Keratinocyte (primary cell): Measurements from ENCODE around the gene SCAF8. TPM values are rescaled to one million over a fixed set of nuclear protein-coding genes. Genes with fewer than 3 reads are reported as not detected.

Experiments used
- DNase-seq: peaks from one replicate; pipeline ENCODE4 v3.0.0-alpha.2; 2011; ENCODE audit warnings: low read depth, missing footprints, low spot score
- FAIRE-seq: peaks from 2 replicates; lab custom pipeline; 2011; peaks lifted over from hg19 to GRCh38; lab: Jason Lieb, UNC
- H2AFZ ChIP-seq: 2 replicates; pipeline ENCODE4 v1.6.0; 2012; ENCODE audit warnings: low read length, control low read depth, inconsistent platforms; ENCODE audit not compliant: control insufficient read depth
- H3K27ac ChIP-seq: 2 replicates; pipeline ENCODE4 v1.5.1; 2011; ENCODE audit warnings: low read length; ENCODE audit not compliant: control insufficient read depth, insufficient read depth
- H3K27me3 ChIP-seq: 3 replicates; pipeline ENCODE4 v1.6.0; 2011; ENCODE audit warnings: low read length; ENCODE audit not compliant: control insufficient read depth, insufficient read depth; ENCODE audit errors: extremely low read depth
- H3K36me3 ChIP-seq, 2 experiments: 2 replicates in 1 of 2; 3 replicates in 1 of 2; pipeline ENCODE4 v1.5.1; 2011; ENCODE audit warnings: low read length in 2 of 2, mild to moderate bottlenecking in 1 of 2; ENCODE audit not compliant: control insufficient read depth in 2 of 2, insufficient read depth in 2 of 2; ENCODE audit errors: extremely low read depth in 1 of 2
- H3K4me1 ChIP-seq: 3 replicates; pipeline ENCODE4 v1.5.1; 2011; ENCODE audit warnings: low read length; ENCODE audit not compliant: control insufficient read depth, insufficient read depth; ENCODE audit errors: extremely low read depth
- H3K4me2 ChIP-seq: 3 replicates; pipeline ENCODE4 v1.6.0; 2011; ENCODE audit warnings: low read depth, low read length; ENCODE audit not compliant: control insufficient read depth, insufficient read depth; ENCODE audit errors: extremely low read depth
- H3K4me3 ChIP-seq, 3 experiments: fragments of 200-600 bp in 1 of 3; sonication (generic) in 1 of 3; 2 replicates in 2 of 3; 3 replicates in 1 of 3; pipeline ENCODE4 v1.5.1; 2011 to 2016; ENCODE audit warnings: low read length in 3 of 3, mild to moderate bottlenecking in 3 of 3, control low read depth in 2 of 3, inconsistent platforms in 1 of 3, low read depth in 1 of 3, mixed read lengths in 1 of 3, mixed run types in 1 of 3, moderate library complexity in 1 of 3; ENCODE audit not compliant: control insufficient read depth in 2 of 3, insufficient read depth in 2 of 3; ENCODE audit errors: extremely low read depth in 1 of 3
- H3K79me2 ChIP-seq: 2 replicates; pipeline ENCODE4 v1.6.0; 2012; ENCODE audit warnings: low read length; ENCODE audit not compliant: control insufficient read depth, insufficient read depth
- H3K9ac ChIP-seq: 3 replicates; pipeline ENCODE4 v1.6.0; 2011; ENCODE audit warnings: low read length; ENCODE audit not compliant: control insufficient read depth, insufficient read depth; ENCODE audit errors: extremely low read depth
- H3K9me1 ChIP-seq: 3 replicates; pipeline ENCODE4 v1.6.0; 2011; ENCODE audit warnings: low read length; ENCODE audit not compliant: control insufficient read depth, insufficient read depth; ENCODE audit errors: extremely low read depth
- H3K9me3 ChIP-seq: 2 replicates; pipeline ENCODE4 v1.5.1; 2012; ENCODE audit warnings: low read depth, low read length; ENCODE audit not compliant: control insufficient read depth
- H4K20me1 ChIP-seq: 3 replicates; pipeline ENCODE4 v1.6.0; 2011; ENCODE audit warnings: low read length; ENCODE audit not compliant: control insufficient read depth, insufficient read depth; ENCODE audit errors: extremely low read depth
- CTCF ChIP-seq, 3 experiments: IDR thresholded peaks in 1 of 3; conservative IDR thresholded peaks in 1 of 3; optimal IDR thresholded peaks in 1 of 3; 2 replicates in 2 of 3; 3 replicates in 1 of 3; pipeline versions ENCODE3 to v1.5.1; 2011; ENCODE audit warnings: low read length in 3 of 3, mild to moderate bottlenecking in 3 of 3, moderate library complexity in 2 of 3, control low read depth in 1 of 3, inconsistent platforms in 1 of 3; ENCODE audit not compliant: insufficient read depth in 2 of 3; ENCODE audit errors: extremely low read depth in 1 of 3
- EZH2 ChIP-seq: IDR thresholded peaks from one replicate; pipeline ENCODE4 v1.6.1; 2012; ENCODE audit warnings: inconsistent platforms, mild to moderate bottlenecking, low read length, moderate library complexity
- dilution Hi-C: fragments of 300-500 bp; cut with MboI; formaldehyde crosslinking; loops from one replicate; pipeline ENCODE4 v1.7.0; 2020; ENCODE audit warnings: low sequenced_read_pairs; ENCODE audit not compliant: extremely low pct_ligation_motif_present
- polyA plus RNA-seq, 5 experiments: library from polyadenylated mRNA; depleted of rRNA in 3 of 5; stranded (reverse) in 3 of 5; stranded (forward) in 1 of 5; unstranded in 1 of 5; fragments of >200 nt; gene quantifications; 1 replicate in 1 of 5; 2 replicates in 3 of 5; 3 replicates in 1 of 5; pipeline versions ENCODE4 v1.2.1 to v1.2.3, GENCODE V29; 2011 to 2012; ENCODE audit warnings: missing spikeins in 2 of 5, low read depth in 1 of 5, low replicate concordance in 1 of 5

The SCAF8 gene
- polyA plus RNA-seq, 1 donor (not counting 4 experiments of a cell fraction or from before 2014, with no cell fraction given) = 19.1 TPM

DNA sequence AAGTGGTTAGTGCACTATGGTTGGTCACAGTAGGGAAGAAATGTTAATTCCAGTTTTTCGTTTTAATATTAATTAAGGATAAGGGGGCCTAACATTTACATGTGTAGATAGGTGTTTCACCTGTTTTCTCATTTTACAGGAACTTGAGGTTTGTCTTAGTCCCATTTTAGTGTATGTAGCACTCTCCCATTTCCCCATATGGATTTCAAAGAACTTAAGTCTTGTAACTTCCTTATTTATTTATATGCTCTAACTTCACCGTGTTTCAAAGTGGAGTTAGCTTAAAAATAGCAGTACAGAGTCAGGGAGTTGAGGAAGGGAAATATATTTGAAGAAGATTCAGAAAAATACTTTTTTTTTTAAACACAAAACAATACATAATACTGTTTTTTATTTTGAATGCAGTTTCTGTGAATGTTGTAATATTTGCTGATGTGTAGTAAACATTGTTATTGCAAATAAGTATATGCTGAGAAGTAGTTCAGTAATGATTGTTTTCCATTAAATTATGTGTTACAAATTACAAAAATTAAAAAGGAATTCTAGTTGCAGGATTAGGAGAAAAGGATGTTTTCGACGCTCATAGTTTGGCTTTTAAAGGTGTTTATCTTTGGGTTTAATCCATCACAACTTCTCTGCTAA is 3.5 kb downstream of the SCAF8 start:
- no peak overlapping the region for H3K9ac ChIP-seq
- TF ChIP-seq EZH2 = no peak
- peaks cover 12% of the 10 kb centered on the region for H4K20me1 ChIP-seq
- FAIRE-seq (no peak), DNase-seq (no peak)
- H3K4me3 ChIP-seq = no peak overlapping the region
- H3K9me3 ChIP-seq = no peaks in the 10 kb centered on the region
- H2AFZ ChIP-seq = no peak overlapping the region
- peaks cover 12% of the 10 kb centered on the region for H3K4me1 ChIP-seq
- H3K4me2 ChIP-seq = no peak overlapping the region
- H3K36me3 ChIP-seq = peaks cover 1 to 4% of the 10 kb centered on the region in 2 experiments
- no peak overlapping the region for H3K27ac ChIP-seq
- H3K27me3 ChIP-seq = no peaks in the 10 kb centered on the region
- peaks cover 77% of the 10 kb centered on the region for H3K79me2 ChIP-seq
- dilution Hi-C loops = no loop called here
- no peaks in the 10 kb centered on the region for H3K9me1 ChIP-seq

DNA sequence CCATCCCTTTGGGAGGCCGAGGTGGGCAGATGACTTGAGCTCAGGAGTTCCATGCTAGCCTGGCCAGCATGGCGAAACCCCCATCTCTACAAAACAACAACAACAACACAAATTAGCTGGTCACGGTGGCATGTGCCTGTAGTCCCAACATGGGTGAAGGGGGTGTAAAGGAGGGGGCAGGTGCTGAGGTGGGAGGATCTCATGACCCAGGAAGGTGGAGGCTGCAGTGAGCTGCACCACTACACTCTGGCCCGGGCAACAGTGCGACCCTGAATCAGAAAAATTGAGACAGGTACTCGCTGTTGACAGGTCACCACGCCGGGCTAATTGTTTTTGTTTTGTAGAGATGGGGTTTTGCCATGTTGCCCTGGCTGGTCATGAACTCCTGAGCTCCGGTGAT is 4.2 kb downstream of the SCAF8 start:
- Histone ChIP-seq H3K27me3 (no peaks in the 10 kb centered on the region), H3K9ac (no peak overlapping the region), H3K9me1 (no peaks in the 10 kb centered on the region), H3K4me1 (peaks cover 5% of the 10 kb centered on the region), H3K79me2 (peaks cover 83% of the 10 kb centered on the region), H4K20me1 (peaks cover 14% of the 10 kb centered on the region), H3K4me2 (no peak overlapping the region), H2AFZ (no peak overlapping the region), H3K9me3 (no peaks in the 10 kb centered on the region), H3K4me3 (no peak overlapping the region), H3K27ac (no peak overlapping the region), H3K36me3 (peaks cover 1 to 4% of the 10 kb centered on the region in 2 experiments)
- FAIRE-seq (no peak), DNase-seq (no peak)
- dilution Hi-C loops = no loop called here
- TF ChIP-seq EZH2 (no peak), CTCF (optimal IDR thresholded peaks at IDR 0.05 in 1 of 3, IDR thresholded peaks at IDR 0.05 in 1 of 3, conservative IDR thresholded peaks at IDR 0.05 in 1 of 3; ENCODE audit: extremely low read depth in 1 of 3, insufficient read depth in 2 of 3, low read length in 3 of 3) (no peak)

GRCh38 chr6:154738551-154738961 is 5.3 kb downstream of the SCAF8 start:
- dilution Hi-C loops = no loop called here
- TF ChIP-seq EZH2 (no peak), CTCF (optimal IDR thresholded peaks at IDR 0.05 in 1 of 3, IDR thresholded peaks at IDR 0.05 in 1 of 3, conservative IDR thresholded peaks at IDR 0.05 in 1 of 3; ENCODE audit: extremely low read depth in 1 of 3, insufficient read depth in 2 of 3, low read length in 3 of 3) (no peak)
- Histone ChIP-seq H4K20me1 (peaks cover 14% of the 10 kb centered on the region), H3K79me2 (peaks cover 94% of the 10 kb centered on the region), H3K9ac (no peak overlapping the region), H3K27me3 (no peaks in the 10 kb centered on the region), H2AFZ (no peak overlapping the region), H3K27ac (no peak overlapping the region), H3K4me2 (no peak overlapping the region), H3K4me1 (no peaks in the 10 kb centered on the region), H3K9me1 (no peaks in the 10 kb centered on the region), H3K9me3 (no peaks in the 10 kb centered on the region), H3K4me3 (no peak overlapping the region), H3K36me3 (peaks cover 1 to 4% of the 10 kb centered on the region in 2 experiments)
- DNase-seq = no peak
- no peak for FAIRE-seq
